ENCODE measurements around the gene SLC39A9.
"Not testable (repeated sequence)": the region's sequence is repeated elsewhere in the genome, so short reads cannot be mapped to it uniquely, and the experiment has no call there.

Gene SLC39A9

DNA sequence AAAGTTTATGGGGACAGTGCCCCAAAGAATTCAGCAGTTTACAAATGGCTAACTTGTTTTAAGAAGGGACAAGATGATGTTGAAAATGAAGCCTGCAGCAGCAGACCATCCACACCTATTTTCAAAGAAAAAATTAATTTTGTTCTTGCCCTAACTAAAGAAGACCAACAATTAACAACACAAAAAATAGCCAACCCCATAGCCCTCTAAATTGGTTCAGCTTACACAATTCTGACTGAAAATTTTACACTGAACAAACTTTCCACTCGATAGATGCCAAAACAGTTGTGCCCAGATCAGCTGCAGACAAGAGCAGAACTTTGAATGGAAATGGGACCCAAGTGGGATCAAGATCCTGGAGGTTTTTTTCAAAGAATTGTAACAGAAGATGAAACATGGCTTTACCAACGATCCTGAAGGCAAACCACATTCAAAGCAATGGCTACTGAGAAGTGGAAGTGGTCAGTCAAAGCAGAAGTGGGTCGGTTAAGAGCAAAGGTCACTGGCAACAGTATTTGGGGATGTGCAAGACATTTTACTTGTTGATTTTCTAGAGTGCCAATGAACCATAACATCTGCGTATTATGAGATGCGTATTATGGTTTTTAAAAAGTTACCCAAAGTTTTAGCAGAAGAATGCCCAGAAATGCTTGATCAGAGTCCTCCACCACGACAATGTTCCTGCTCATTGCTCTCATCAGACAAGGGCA, 30.0 kb downstream of the SLC39A9 start:
- DNase-seq = no peak

DNA sequence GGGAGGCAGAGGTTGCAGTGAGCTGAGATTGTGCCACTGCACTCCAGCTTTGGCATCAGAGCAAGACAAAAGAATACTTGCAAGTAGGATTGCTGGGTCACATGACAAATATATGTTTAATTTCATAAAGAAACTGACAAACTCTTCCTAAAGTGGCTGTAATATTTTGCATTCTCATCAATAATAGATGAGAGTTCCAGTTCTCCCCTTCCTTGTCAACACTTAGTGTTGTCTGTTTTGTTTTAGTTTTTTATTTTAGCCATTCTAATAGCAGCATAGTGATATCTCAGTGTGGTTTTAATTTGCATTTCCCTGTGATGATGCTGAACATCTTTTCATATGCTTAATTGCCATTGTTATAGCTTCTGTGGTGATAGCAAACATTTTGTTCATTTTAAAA, 31.2 kb downstream of the SLC39A9 start:
- DNase-seq = no peak

DNA sequence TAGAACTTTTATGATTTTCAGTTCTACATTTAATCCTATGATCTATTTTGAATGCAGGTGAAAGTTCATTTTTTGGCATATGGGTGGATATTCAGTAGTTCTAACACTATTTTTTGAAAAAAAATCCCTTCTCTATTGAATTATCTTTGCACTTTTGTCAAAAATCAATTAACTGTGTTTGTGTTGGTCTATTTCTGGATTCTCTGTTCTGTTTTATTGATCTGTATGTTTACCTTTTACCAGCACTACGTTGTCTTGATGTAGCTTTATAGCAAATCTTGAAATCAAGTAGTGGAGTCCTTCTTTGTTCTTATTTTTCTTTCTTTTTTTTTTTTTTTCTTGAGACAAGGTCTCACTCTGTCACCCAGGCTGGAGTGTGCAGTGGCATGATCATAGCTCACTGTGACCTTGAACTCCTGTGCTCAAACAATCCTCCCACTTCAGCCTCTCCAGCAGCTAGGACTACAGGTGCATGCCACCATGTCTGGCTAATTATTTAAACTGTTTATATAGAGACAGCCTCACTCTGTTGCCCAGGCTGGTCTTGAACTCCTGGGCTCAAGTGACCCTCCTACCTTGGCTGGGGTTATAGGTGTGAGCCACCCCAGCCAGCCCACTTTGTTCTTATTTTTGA, 31.9 kb downstream of the SLC39A9 start:
- no peak for DNase-seq

DNA sequence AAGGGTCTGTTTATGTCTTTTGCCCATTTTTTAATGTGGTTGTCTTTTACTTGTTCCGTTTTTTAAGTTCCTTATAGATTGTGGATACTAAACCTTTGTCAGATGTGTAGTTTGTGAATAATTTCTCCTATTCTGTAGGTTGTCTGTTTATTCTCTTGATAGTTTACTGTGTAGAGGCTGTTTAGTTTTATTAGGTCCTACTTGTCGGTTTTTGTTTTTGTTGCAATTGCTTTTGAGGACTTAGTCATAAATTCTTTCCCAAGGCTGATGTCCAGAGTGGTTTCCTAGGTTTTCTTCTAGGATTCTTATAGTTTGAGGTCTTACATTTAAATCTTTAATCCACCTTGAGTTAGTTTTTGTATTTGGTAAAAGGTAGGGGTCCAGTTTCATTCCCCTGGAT, 33.9 kb downstream of the SLC39A9 start:
- no peak for DNase-seq

DNA sequence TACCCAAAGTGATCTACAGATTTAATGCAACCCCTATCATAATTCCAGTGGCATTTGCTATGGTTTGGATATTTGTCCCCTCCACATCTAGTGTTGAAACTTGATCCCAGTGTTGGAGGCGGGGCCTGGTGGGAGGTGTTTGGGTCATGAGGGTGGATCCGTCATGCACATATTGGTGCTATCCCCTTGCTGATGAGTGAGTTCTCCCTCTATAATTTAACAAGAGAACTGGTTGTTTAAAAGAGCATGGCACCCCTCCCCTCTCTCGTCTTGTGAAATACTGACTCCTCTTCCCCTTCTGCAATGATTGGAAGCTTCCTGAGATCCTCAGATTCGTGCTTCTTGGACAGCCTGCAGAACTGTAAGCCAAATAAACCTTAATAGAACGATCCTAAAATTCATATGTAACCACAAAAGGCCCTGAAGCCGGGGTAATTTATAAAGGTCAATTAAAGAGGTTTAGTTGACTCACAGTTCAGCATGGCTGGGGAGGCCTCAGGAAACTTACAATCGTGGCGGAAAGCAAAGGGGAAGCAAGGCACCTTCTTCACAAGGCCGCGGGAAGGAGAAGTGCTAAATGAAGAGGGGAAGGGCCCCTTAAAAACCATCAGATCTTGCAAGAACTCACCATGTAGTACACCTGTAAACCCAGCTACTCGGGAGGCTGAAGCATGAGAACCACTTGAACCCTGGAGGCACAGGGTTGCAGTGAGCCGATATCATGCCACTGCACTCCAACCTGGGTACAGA, 41.2 kb downstream of the SLC39A9 start:
- no peak for DNase-seq

DNA sequence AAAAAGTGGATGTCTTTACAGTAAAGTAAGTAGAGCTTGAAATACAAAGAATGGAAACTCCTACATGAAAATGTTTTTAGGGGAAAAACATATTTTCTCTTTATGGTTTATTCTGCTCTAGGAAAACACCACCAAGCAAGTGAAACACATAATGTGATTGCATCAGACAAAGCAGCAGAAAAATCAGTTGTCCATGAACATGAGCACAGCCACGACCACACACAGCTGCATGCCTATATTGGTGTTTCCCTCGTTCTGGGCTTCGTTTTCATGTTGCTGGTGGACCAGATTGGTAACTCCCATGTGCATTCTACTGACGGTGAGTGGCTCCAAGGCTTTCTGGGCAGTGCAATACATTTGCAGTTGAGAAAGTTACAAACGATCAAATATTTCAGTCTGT, 43.5 kb downstream of the SLC39A9 start:
- no peak for DNase-seq

DNA sequence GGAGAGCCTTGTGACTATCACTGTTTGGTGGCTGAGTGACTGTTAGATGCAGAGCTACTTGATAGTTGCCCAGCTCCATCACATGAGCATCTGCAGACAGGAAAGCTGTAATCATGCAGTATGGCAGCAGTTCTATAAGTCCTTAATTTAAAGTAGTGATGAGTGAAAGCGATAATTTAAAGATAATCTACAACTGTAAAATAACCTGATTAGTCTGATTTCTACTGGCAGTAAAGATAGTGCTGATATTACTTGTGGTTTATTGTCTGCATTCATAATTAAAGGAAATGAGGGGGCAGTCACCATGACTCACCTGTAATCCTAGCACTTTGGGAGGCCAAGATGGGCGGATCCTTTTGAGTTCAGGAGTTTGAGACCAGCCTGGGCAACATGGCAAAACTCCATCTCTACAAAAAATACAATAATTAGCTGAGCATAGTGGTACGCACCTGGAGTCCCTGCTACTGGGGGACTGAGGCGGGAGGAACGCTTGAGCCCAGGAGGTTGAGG, 44.9 kb downstream of the SLC39A9 start:
- DNase-seq = no peak

DNA sequence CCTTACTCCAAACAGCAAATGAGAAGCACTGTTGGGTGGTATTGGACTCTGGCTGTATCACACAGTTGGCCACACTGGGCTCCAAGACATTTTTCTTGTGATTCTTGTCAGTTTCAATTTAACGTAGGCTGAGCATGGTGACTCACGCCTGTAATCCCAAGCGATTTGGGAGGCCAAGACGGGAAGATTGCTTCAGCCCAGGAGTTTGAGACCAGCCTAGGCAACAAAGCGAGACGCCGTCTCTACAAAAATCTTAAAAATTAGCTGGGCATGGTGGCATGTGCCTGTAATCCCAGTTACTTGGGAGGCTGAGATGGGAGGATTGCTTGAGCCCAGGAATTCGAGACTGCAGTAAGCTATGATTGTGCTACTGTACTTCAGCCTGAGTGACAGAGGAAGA, 50.7 kb downstream of the SLC39A9 start:
- no peak for DNase-seq

DNA sequence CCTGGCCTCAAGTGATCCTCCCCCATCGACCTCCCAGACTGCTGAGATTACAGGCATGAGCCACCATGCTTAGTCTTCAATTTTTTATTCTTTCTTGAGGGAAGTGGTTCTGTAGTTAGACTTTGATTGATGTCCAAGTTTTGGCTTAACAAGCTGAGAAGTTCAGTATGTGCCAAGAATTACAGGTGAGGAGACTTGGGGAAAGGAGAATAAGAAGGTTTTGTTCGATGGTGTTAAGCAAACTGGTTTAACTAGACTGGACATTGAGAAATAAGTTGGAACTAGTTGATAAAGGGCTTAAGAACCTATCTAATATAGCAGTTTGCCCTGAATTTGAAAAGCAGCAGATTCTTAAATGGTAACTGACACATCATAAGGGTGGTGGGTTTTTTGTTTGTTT, 53.4 kb downstream of the SLC39A9 start:
- DNase-seq = no peak

DNA sequence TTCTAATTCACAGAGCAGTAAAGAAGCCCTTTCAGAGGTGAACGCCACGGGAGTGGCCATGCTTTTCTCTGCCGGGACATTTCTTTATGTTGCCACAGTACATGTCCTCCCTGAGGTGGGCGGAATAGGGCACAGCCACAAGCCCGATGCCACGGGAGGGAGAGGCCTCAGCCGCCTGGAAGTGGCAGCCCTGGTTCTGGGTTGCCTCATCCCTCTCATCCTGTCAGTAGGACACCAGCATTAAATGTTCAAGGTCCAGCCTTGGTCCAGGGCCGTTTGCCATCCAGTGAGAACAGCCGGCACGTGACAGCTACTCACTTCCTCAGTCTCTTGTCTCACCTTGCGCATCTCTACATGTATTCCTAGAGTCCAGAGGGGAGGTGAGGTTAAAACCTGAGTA, 59.9 kb downstream of the SLC39A9 start:
- no peak for DNase-seq

DNA sequence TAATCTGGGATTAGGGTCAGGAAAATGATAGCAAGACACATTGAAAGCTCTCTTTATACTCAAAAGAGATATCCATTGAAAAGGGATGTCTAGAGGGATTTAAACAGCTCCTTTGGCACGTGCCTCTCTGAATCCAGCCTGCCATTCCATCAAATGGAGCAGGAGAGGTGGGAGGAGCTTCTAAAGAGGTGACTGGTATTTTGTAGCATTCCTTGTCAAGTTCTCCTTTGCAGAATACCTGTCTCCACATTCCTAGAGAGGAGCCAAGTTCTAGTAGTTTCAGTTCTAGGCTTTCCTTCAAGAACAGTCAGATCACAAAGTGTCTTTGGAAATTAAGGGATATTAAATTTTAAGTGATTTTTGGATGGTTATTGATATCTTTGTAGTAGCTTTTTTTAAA, 60.6 kb downstream of the SLC39A9 start:
- no peak for DNase-seq

DNA sequence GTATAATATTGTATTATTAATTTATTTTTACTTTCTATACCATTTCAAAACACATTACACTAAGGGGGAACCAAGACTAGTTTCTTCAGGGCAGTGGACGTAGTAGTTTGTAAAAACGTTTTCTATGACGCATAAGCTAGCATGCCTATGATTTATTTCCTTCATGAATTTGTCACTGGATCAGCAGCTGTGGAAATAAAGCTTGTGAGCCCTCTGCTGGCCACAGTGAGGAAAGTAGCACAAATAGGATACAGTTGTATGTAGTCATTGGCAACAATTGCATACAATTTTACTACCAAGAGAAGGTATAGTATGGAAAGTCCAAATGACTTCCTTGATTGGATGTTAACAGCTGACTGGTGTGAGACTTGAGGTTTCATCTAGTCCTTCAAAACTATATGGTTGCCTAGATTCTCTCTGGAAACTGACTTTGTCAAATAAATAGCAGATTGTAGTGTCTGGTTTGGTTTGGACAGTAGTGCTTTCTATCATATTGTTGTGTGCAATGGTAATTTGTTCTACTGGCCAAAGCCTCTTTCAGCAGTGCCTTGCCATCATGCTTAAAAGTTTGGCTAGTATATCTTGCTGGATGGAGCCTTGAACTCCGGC, 61.7 kb downstream of the SLC39A9 start:
- DNase-seq = peak; percentile 10

DNA sequence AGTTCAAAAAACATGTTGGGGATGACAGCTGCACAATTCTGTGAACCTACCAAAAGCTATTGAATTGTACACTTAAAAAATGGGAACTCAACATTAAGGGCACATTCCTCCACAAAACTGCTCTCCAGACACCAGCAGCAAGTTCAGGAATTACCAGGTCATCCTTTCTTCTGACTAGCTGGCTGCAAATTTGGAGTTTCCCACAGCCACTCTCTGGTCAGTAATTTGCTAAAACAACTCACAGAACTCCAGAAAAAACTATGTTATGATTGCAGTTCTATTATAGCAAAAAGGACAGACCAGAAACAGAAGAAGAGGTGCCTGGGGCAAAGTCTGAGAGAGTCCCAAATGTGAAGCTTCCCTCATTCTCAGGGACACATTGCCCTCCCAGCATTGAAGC, 65.9 kb downstream of the SLC39A9 start:
- DNase-seq = no peak

DNA sequence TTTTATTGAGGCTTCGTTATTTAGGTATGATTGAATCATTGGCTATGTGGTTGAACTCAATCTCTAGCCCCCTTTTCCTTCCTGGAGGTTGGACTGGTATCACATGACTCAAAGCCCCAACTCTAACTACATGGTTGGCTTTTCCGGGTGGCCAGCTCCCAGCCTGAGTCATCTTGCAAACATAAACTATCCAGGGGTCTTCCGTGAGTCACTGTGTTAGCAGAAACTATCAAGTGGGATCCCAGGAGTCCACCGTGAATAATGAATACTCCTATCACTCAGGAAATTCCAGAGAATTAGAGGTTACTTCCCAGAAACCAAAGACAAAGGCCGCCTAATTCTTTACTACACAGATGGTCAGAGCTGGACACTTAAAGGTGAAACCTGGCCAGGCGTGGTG, 66.3 kb downstream of the SLC39A9 start:
- no peak for DNase-seq

DNA sequence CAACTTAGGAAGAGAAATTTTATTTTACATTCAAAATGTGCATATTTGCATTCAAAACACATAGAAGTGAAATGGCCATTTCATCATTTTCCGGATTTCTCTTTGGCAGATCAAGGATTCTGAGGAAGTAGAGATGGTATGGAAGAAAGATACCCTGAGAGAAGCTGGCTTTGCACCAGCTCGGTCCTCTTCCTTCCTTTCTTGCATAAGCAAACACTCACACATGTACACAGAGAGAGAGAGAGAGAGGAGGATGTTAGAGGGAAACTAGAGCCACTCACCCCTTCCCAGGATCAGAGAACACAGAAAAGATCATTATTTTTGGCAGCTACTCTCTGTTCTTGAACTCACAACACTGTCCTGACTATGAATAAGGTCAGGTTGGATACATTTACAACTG, 70.5 kb downstream of the SLC39A9 start:
- DNase-seq = no peak

DNA sequence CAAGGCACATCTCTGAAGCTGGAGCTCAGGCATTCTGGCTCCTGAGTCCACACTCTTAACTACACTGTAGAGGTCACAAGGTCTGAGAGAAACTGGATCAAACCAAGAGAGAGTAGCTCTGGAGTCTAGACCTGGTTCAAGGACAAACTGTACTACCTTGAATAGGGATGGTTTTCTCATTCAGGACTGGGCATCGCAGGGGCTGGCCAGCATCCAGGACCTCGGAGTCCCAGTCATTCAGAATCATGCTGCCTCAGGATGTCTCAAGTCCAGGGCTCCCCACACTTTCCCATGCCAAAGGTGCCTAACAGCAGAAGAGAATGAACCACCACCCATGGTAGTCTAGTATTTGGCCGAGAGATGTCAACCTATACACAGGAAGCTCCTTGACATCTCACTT, 72.9 kb downstream of the SLC39A9 start:
- no peak for DNase-seq

DNA sequence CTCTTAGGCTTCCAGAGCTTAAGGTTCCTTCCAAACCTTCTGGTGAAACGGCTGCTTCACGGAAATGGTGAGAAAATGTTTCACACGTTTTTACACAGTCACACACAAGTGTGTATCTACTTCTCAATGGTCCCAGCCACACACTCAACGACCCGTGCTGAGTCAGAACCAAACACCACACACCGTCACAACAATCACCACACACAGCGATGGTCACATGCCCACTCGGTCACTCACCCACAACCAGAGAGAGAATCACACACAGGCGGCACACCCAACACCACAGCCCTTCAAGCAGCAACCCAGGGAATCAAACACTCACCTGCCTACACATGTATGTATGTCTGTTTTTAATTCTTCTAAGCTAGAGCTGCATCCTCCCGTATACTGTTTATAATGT, 73.4 kb downstream of the SLC39A9 start:
- no peak for DNase-seq

DNA sequence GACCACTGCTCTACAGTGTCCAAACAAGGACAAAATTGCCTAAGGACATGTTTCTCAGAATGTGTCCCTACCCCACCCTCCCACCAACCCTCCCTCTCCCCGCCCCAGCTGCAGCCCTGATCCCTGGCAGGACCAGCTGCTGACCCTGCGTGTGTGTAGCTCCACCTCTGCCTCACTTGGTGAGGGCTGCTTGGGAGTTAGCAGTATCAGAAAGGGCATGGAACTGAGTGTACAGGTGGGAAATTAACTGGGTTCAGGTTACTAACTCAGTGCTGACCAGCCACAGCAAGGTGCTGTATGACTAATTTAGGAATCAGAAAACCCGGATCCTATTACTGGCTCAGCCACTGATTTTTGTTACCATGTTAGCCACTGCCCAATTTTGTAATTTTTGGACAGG, 74.8 kb downstream of the SLC39A9 start:
- DNase-seq = no peak

DNA sequence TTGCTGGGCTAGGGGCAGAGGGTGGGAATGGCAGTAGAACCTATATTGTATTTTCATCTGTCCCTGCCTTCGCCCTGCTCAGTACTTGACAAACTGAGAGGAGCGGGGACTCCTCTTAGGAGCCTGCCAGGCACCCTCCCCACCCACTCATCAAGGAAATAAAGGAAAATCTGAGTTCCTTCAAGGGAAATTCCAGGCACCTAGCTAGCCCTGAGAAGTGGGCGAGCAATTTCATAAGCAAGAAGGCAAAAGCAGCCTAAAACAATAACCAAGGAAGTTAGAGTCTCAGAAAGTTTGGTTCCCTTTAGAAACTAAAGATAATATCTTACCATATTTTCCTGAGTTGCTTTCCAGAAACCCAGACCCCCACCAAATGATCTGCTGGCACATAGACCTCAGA, 75.5 kb downstream of the SLC39A9 start:
- DNase-seq = no peak

DNA sequence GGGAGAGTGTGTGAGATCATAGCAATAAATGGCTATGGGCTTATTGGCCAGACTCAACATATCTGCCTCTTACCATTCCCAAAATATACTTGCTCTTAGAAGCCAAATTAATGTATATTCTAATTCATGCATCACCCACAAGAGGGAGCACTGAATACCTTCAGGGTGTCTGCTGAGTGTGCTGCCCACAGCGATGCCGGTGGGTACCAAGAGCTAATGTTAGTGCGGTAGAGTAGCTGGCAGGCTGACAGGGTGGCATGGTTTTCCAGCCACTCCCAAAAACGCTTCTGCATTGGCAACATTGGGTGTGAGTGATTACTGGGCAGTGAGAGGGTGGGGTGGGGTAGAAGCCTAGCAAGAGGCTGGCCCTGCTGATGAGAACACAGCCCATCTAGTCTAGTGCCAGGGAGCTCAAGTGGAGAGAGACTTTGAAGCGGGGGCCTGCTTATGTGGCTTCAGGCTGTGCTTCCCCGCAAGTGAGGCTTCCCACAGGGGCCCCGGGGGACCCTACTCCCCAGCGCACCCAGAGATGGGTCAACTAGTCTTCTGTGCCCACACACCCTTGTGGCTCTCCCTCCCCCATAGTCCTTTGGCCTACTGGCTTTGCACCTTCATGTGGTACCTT, 76.8 kb downstream of the SLC39A9 start:
- DNase-seq = no peak

DNA sequence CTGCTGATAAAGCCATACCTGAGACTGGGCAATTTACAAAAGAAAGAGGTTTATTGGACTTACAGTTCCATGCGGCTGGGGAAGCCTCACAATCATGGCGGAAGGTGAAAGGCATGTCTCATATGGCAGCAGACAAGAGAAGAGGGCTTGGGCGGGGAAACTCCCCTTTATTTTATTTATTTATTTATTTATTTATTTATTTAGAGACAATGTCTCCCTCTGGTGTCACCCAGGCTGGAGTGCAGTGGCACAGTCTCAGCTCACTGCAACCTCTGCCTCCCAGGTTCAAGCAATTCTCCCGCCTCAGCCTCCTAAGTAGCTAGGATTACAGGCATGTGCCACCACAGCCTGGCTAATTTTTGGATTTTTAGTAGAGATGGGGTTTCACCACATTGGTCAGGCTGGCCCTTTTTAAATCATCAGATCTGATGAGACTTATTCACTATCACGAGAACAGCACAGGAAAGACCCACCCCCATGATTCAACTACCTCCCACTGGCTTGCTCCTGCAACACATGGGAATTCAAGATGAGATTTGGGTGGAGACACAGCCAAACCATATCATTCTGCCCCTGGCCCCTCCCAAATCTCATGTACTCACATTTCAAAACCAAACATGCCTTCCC, 78.4 kb downstream of the SLC39A9 start:
- DNase-seq = not testable (repeated sequence)

DNA sequence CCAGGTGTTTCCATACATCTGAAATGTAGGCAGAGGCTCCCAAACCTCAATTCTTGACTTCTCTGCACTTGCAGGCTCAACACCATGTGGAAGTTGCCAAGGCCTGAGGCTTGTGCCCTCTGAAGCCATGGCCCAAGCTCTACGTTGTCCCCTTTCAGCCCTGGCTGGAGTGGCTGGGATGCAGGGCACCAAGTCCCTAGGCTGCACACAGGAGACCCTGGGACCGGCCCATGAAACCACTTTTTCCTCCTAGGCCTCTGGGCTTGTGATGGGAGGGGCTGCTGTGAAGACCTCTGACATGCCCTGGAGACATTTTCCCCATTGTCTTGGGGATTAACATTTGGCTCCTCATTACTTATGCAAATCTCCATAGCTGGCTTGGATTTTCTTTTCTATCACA, 79.6 kb downstream of the SLC39A9 start:
- DNase-seq = not testable (repeated sequence)

DNA sequence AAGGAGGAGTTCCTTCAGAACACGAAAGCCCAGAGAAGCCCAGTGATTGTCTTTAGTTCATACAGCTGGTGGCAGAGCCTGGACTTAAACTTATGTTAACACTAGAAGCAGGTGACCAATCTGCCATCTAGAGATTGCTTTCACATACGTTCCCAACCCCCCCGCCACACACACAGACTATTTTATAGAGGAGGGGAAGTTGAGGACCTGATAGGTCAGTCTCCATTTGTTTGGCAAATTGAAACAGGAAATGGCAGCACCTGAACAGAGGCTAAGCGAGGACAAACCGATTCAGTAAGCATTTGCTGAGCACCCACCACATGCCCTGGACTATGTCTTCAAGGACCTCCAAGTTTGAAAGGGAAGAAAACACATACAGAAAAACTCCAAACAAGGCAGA, 81.2 kb downstream of the SLC39A9 start:
- no peak for DNase-seq

All from activated effector memory CD4-positive, alpha-beta T cell treated with Interleukin-2 at 50 U/mL for 16 hours (primary cell).